GM12864 (cell line): ENCODE measurements around the gene MYBPHL.

Source experiments
- DNase-seq: peaks from one replicate; pipeline ENCODE4 v3.0.0-alpha.2; 2011; ENCODE audit warnings: low read depth
- H3K4me3 ChIP-seq: 2 replicates; pipeline ENCODE4 v1.5.1; 2011; ENCODE audit warnings: mild to moderate bottlenecking, low read depth, low read length, control low read depth
- CTCF ChIP-seq: IDR thresholded peaks from 2 replicates; pipeline ENCODE4 v1.5.1; 2011; ENCODE audit warnings: low read depth, mild to moderate bottlenecking, moderate library complexity, low read length, control low read depth, inconsistent platforms; ENCODE audit errors: missing control alignments

MYBPHL gene

GRCh38 chr1:109273570-109274288 is 33.1 kb downstream of the MYBPHL start:
- no peak overlapping the region for H3K4me3 ChIP-seq
- no peak for TF ChIP-seq CTCF
- DNase-seq, result no peak

GRCh38 chr1:109272831-109273547 is 33.8 kb downstream of the MYBPHL start:
- TF ChIP-seq CTCF, result no peak
- H3K4me3 ChIP-seq, result no peak overlapping the region
- no peak for DNase-seq

DNA sequence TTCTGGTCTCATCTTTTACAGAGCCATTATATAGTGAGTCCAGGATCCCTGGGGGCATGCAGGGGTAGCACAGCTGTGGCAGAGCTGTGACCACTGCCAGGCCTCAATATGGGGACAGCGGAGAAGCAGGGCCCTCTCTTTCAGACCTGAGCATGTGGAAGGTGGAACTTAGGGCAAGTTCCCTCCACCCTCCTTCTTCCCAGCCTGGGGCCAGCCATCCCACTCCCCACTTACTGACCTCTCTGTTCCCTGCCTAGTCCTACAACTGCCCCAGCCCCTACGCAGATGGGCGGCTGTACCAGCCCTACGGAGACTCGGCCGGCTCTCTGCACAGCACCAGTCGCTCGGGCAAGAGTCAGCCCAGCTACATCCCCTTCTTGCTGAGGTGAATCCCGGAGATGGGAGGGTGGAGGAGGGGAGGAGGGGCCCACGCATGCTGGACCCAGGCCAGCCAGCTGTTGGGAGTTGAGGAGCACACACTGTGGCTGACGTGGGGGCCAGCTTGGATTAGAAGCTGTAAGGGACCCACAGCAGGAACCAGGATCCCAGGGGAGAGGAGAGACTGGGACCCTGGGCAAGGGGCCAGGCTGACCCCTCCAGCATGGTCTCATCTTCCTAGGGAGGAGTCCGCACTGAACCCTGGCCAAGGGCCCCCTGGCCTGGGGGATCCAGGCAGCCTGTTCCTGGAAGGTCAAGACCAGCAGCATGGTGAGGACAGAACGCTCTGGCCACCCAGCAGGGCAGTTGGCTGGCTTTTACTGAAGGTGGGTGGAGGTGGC is 34.6 kb downstream of the MYBPHL start:
- TF ChIP-seq CTCF, result no peak
- DNase-seq, result no peak
- H3K4me3 ChIP-seq, result no peak overlapping the region

- no peak for TF ChIP-seq CTCF
- no peak for DNase-seq
Measured at GRCh38 chr1:109271458-109271857, 35.4 kb downstream of the MYBPHL start.

GRCh38 chr1:109270623-109271317 is 36.0 kb downstream of the MYBPHL start:
- no peak overlapping the region for H3K4me3 ChIP-seq
- no peak for DNase-seq
- no peak for TF ChIP-seq CTCF

More at GRCh38 chr1:109271458-109271857, 35.4 kb downstream of the MYBPHL start:
- H3K4me3 ChIP-seq, result no peak overlapping the region

- no peak overlapping the region for H3K4me3 ChIP-seq
- no peak for DNase-seq
- no peak for TF ChIP-seq CTCF
Measured at GRCh38 chr1:109269981-109270622, 36.7 kb downstream of the MYBPHL start.
